ENCODE measurements around the gene SLC4A4. TPM values are rescaled to one million over a fixed set of nuclear protein-coding genes. Genes with fewer than 3 reads are reported as not detected.
A peak's percentile ranks its signal among the peaks of the same experiment; 100 is the strongest.

SLC4A4 gene
- total and polyA plus RNA-seq, 12 donors, result 0.24 to 1.5 (median 0.59) TPM

- H3K9me3 ChIP-seq (replicated peaks in 1 of 3), result no peaks in the 10 kb centered on the region
- no peak for DNase-seq
- no peak overlapping the region for H3K4me3 ChIP-seq
- WGBS, 4 donors, result 60 to 68% (median 62%) methylated on average over 7 of the region's 7 CpGs
- no peaks in the 10 kb centered on the region for H3K36me3 ChIP-seq (replicated peaks in 1 of 2)
- no peak for TF ChIP-seq CTCF (IDR thresholded peaks at IDR 0.05)
- no peak for TF ChIP-seq POLR2A (IDR thresholded peaks at IDR 0.05)
- intact Hi-C loops (cut with DNase I), result no loop called here
- no peaks in the 10 kb centered on the region for H3K27me3 ChIP-seq
- H3K27ac ChIP-seq, result no peak overlapping the region
- H3K4me1 ChIP-seq (replicated peaks in 1 of 2), result no peaks in the 10 kb centered on the region
These were observed 211.7 kb downstream of the SLC4A4 start for GRCh38 chr4:71550220-71551165.

GRCh38 chr4:71553605-71554004 lies 214.8 kb downstream of the SLC4A4 start:
- H3K4me3 ChIP-seq, result no peak overlapping the region
- TF ChIP-seq POLR2A (IDR thresholded peaks at IDR 0.05) (no peak), CTCF (IDR thresholded peaks at IDR 0.05) (peak; percentile 19 to 56 (median 50))
- no peaks in the 10 kb centered on the region for H3K9me3 ChIP-seq (replicated peaks in 1 of 3)
- intact Hi-C loops (cut with DNase I), result no loop called here
- no peaks in the 10 kb centered on the region for H3K36me3 ChIP-seq (replicated peaks in 1 of 2)
- H3K4me1 ChIP-seq (replicated peaks in 1 of 2), result no peaks in the 10 kb centered on the region
- H3K27me3 ChIP-seq, result no peaks in the 10 kb centered on the region
- no peak overlapping the region for H3K27ac ChIP-seq
- DNase-seq, result no peak
- WGBS, 4 donors, result 18 to 33% (median 21%) methylated on average over 1 of the region's 1 CpG

GRCh38 chr4:71554025-71554424 lies 215.2 kb downstream of the SLC4A4 start:
- WGBS, 4 donors, result 72 to 79% (median 75%) methylated on average over 2 of the region's 2 CpGs
- TF ChIP-seq CTCF (IDR thresholded peaks at IDR 0.05), result no peak
- TF ChIP-seq POLR2A (IDR thresholded peaks at IDR 0.05), result no peak
- Histone ChIP-seq H3K9me3 (replicated peaks in 1 of 3) (no peaks in the 10 kb centered on the region), H3K4me1 (replicated peaks in 1 of 2) (no peaks in the 10 kb centered on the region), H3K36me3 (replicated peaks in 1 of 2) (no peaks in the 10 kb centered on the region), H3K4me3 (no peak overlapping the region), H3K27ac (no peak overlapping the region), H3K27me3 (no peaks in the 10 kb centered on the region)
- intact Hi-C loops (cut with DNase I), result no loop called here
- no peak for DNase-seq

GRCh38 chr4:71558248-71558647 lies 219.4 kb downstream of the SLC4A4 start:
- H3K9me3 ChIP-seq (replicated peaks in 1 of 3), result no peaks in the 10 kb centered on the region
- no peak for TF ChIP-seq CTCF (IDR thresholded peaks at IDR 0.05)
- no peak for TF ChIP-seq POLR2A (IDR thresholded peaks at IDR 0.05)
- no peak overlapping the region for H3K27ac ChIP-seq
- no peak for DNase-seq
- no peaks in the 10 kb centered on the region for H3K4me1 ChIP-seq (replicated peaks in 1 of 2)
- H3K4me3 ChIP-seq, result no peak overlapping the region
- WGBS, 4 donors, result 23 to 59% (median 36%) methylated on average over 1 of the region's 1 CpG
- no peaks in the 10 kb centered on the region for H3K36me3 ChIP-seq (replicated peaks in 1 of 2)
- no peaks in the 10 kb centered on the region for H3K27me3 ChIP-seq
- intact Hi-C loops (cut with DNase I), result no loop called here
